Ishikawa (cell line): ENCODE data around the gene SRA1.

Experiments
- TAF1 ChIP-seq: IDR thresholded peaks from 2 replicates; pipeline ENCODE4 v1.6.1; 2012; ENCODE audit warnings: low read depth, mild to moderate bottlenecking
- USF1 ChIP-seq: IDR thresholded peaks from 2 replicates; pipeline ENCODE4 v1.6.1; 2012
- TF ChIP-seq, protein P1 (sequence below): IDR thresholded peaks from 2 replicates; pipeline ENCODE4 v1.6.1; 2012; ENCODE audit warnings: low read depth, mild to moderate bottlenecking

GRCh38 chr5:140567871-140568270 lies 10.6 kb upstream of the SRA1 start:
- TF ChIP-seq, protein P1, sequence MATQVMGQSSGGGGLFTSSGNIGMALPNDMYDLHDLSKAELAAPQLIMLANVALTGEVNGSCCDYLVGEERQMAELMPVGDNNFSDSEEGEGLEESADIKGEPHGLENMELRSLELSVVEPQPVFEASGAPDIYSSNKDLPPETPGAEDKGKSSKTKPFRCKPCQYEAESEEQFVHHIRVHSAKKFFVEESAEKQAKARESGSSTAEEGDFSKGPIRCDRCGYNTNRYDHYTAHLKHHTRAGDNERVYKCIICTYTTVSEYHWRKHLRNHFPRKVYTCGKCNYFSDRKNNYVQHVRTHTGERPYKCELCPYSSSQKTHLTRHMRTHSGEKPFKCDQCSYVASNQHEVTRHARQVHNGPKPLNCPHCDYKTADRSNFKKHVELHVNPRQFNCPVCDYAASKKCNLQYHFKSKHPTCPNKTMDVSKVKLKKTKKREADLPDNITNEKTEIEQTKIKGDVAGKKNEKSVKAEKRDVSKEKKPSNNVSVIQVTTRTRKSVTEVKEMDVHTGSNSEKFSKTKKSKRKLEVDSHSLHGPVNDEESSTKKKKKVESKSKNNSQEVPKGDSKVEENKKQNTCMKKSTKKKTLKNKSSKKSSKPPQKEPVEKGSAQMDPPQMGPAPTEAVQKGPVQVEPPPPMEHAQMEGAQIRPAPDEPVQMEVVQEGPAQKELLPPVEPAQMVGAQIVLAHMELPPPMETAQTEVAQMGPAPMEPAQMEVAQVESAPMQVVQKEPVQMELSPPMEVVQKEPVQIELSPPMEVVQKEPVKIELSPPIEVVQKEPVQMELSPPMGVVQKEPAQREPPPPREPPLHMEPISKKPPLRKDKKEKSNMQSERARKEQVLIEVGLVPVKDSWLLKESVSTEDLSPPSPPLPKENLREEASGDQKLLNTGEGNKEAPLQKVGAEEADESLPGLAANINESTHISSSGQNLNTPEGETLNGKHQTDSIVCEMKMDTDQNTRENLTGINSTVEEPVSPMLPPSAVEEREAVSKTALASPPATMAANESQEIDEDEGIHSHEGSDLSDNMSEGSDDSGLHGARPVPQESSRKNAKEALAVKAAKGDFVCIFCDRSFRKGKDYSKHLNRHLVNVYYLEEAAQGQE, result no peak
- TF ChIP-seq USF1 (no peak), TAF1 (no peak)
